Measurements from ENCODE around the gene SPATS2.

DNA sequence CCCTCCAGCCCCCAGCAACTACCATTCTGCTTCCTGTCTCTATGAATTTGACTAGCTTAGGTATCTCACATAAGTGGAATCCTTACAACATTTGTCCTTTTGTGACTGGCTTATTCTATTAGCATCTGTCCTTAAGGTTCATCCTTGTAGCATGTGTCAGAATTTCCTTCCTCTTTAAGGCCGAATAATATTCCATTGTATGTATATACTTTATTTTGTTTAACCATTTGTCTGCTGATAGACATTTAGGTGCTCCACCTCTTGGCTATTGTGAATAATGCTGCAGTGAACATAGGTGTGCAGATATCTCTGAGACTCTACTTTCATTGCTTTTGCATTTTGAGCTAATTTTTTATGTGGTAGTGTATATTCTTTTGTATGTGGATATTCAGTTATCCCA is 75.7 kb downstream of the SPATS2 start:
- TF ChIP-seq CTCF (IDR thresholded peaks at IDR 0.05; ENCODE audit: extremely low read depth in 1 of 2, insufficient read depth in 1 of 2, low read depth in 1 of 2, low read length in 2 of 2) (no peak), POLR2AphosphoS5 (IDR thresholded peaks at IDR 0.05; ENCODE audit: insufficient read depth, low read depth, low read length) (no peak), POLR2A (IDR thresholded peaks at IDR 0.05; ENCODE audit: low read depth, low read length) (no peak), MYC (IDR thresholded peaks at IDR 0.05; ENCODE audit: low read depth, low read length) (no peak), EZH2 (IDR thresholded peaks at IDR 0.05; ENCODE audit: borderline replicate concordance, low read depth, low read length, severe bottlenecking) (no peak), MAX (IDR thresholded peaks at IDR 0.05; ENCODE audit: insufficient read depth, insufficient read length) (no peak)

Data from endothelial cell of umbilical vein (primary cell).